ENCODE measurements around the gene SPDYE17.
"Not testable (repeated sequence)": the region's sequence is repeated elsewhere in the genome, so short reads cannot be mapped to it uniquely, and the experiment has no call there.

DNA sequence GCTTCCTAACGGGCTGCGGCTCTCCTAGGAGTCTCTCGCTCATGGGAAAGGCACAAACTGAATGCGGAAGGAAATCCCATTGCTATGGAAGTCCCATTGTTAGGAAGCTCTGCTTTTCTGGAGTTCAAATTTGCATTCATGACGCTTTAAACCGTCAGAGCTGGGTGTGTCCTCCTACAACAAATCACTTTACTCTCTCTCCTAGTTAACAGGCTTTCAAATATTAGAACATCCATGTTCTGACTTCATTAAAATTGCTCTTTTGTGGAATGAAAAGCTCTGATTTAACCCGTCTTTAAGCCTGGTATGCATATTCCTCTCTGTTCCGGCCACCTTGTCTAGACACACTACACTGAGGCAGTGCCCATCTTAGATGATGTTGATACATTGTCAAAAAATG lies at the start of gene SPDYE17:
- TF ChIP-seq TAF1, POLR2AphosphoS5 (IDR thresholded peaks at IDR 0.05; ENCODE audit: low read depth, low read length): not testable (repeated sequence)

All from GM12891 (cell line).